Activated T-cell treated with anti-CD3 and anti-CD28 coated beads, Interleukin-2, amount 50 U/mL, for 48 hours (primary cell): Measurements from ENCODE around the gene PSRC1.

ENCODE experiments used
- DNase-seq, 2 experiments: peaks; one replicate each; pipeline ENCODE4 v3.0.0-alpha.2; 2020

PSRC1 gene

DNA sequence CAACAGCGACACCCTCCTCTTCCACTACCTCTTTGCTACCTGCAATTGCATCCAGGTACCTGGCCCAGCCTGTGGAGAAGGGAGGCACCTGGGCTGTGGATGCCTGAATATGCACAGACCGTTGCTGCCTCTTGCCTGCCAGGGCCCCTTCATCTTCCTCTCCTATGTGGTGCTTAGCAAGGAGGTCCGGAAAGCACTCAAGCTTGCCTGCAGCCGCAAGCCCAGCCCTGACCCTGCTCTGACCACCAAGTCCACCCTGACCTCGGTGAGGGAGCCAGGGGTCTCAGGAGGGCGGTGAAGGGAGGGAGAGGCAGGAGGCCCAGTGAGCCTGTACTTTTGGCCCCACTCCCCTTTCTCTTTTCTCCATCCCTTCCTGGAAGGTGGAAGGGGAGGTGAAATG lies 11.5 kb downstream of the PSRC1 start:
- no peak for DNase-seq

GRCh38 chr1:109270623-109271317 lies 12.2 kb downstream of the PSRC1 start:
- no peak for DNase-seq

DNA sequence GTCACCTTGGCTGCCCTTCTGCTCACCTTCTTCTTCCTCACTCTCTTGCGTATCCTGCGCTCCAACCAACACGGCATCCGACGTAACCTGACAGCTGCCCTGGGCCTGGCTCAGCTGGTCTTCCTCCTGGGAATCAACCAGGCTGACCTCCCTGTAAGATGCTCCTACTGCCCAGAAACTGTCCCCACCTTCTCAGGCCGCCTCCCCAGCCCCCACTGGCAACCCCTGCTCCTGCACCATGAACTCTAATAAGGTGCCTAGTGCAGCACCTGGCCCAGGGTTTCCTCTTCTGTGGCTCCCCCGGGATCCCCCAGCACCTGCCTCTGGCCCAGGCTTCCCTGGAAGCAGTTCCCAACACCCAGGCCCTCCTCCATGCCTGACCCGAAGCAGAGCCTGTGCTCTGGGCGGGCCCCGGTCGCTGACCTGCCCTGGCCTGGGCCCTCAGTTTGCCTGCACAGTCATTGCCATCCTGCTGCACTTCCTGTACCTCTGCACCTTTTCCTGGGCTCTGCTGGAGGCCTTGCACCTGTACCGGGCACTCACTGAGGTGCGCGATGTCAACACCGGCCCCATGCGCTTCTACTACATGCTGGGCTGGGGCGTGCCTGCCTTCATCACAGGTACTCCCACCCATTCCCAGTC lies 12.8 kb downstream of the PSRC1 start:
- no peak for DNase-seq

DNA sequence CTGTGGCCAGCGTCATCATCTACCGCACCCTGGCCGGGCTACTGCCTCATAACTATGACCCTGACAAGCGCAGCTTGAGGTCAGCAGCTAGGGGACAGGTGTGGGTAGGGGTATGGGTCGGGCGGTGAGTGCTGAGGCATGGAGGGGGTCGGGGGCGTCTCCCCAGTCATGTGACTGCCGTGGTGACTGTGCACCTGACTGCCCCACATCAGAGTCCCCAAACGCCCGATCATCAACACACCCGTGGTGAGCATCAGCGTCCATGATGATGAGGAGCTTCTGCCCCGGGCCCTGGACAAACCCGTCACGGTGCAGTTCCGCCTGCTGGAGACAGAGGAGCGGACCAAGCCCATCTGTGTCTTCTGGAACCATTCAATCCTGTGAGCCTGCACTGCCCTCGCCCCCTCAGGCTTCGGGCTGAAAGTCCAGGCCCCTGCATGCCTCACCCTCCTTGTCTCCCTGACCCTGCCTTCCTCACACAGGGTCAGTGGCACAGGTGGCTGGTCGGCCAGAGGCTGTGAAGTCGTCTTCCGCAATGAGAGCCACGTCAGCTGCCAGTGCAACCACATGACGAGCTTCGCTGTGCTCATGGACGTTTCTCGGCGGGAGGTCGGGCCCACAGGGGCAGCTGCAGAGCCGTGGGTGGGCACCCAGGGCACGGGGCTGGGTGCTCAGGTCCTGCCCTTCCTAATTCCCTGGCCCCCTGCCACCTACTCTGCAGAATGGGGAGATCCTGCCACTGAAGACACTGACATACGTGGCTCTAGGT lies 13.5 kb downstream of the PSRC1 start:
- DNase-seq = no peak

DNA sequence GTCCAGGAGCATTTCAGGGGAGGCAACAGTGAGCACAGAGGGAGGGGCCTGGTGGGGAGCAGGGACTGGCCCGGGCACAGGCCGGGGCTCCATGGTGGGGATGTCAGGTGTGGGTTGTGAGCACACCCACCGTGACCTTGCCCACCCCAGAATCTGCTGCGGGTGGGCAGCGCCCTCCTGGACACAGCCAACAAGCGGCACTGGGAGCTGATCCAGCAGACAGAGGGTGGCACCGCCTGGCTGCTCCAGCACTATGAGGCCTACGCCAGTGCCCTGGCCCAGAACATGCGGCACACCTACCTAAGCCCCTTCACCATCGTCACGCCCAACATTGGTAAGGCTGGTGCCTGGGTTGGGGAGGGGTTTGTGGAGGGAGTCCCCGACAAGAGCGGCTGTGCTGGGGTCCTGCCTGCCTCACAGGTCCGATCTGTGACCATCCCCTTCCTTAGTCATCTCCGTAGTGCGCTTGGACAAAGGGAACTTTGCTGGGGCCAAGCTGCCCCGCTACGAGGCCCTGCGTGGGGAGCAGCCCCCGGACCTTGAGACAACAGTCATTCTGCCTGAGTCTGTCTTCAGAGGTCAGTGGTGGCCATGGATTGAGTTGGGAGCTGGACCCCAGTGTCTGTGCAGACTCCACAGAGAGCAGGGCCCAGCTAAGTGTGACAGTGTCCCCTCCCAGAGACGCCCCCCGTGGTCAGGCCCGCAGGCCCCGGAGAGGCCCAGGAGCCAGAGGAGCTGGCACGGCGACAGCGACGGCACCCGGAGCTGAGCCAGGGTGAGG lies 14.3 kb downstream of the PSRC1 start:
- no peak for DNase-seq

DNA sequence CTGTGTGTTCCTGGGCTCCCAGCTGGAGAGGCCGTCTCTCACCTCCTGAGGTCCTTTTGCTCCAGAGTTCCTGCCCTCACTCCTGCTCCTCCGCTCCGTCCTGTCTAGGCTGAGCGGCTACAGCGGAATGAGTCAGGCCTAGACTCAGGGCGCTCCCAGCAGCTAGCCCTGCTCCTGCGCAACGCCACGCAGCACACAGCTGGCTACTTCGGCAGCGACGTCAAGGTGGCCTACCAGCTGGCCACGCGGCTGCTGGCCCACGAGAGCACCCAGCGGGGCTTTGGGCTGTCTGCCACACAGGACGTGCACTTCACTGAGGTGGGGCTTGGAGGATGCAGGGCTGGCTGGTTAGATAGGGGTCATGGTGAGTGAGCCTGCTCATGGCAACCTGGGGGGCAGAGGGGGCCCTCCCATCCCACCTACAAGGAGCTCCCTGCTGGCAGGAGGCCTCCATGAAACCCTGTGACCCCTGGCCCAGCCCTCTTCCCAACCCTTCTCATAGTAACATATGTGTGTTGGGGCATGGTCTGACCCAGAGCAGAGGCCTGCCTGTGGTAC lies 15.1 kb downstream of the PSRC1 start:
- no peak for DNase-seq

- DNase-seq = no peak
Observed at GRCh38 chr1:109266965-109267364, 16.0 kb downstream of the PSRC1 start.

- no peak for DNase-seq
Observed at GRCh38 chr1:109265741-109266330, 17.1 kb downstream of the PSRC1 start.

DNA sequence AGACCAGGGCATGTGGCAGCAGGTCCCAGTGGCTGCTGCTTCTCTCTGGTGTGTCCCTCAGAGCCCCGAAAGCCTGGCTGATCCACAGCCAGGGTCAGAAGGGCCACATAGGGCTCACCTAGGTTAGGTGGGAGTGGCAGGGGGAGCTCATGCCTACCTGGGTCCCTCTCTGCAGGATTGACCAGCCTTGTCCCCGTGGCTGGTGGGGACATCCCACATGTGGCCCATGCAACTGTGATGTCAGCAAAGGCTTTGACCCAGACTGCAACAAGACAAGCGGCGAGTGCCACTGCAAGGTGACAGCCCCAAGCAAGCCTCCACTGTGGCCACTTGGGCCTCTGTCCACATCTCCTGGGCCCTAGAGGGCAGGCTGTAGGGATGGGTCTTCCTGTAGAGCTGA lies 17.9 kb downstream of the PSRC1 start:
- DNase-seq = no peak

DNA sequence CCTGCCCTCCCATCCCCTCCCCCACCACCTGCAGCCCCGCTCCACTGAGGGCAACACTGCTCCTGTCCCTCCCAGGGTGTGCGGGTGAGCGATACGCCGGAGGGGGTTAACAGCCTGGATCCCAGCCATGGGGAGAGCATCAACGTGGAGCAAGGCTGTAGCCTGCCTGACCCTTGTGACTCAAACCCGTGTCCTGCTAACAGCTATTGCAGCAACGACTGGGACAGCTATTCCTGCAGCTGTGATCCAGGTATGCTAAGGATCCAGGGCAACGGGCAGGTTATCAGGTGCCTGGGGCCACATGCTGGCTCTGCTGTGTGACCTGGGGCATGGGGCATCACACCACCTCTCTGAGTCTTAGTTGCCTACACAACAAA lies 18.6 kb downstream of the PSRC1 start:
- DNase-seq = no peak

GRCh38 chr1:109263597-109264378 lies 19.2 kb downstream of the PSRC1 start:
- peak; percentile 91 to 92 for DNase-seq

DNA sequence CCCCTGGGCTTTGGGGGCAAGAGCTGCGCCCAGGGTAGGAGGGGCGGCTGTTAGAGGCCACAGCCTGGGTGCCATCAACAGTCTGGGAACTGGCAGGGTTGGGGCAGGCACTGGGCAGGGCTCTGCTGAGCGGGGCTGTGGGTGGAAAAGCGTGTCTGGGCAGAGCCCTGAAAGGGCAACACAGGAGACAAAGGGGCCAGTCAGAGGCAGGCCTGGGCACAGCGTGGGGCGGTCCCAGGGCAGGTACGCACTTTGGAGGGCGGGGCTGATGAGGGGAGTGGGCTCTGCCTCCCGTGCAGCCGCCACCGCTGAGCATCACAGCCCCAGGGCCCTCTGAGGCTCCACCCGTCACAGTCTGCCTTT lies 19.7 kb downstream of the PSRC1 start:
- peak in 1 of 2 experiments; percentile 32 for DNase-seq

DNA sequence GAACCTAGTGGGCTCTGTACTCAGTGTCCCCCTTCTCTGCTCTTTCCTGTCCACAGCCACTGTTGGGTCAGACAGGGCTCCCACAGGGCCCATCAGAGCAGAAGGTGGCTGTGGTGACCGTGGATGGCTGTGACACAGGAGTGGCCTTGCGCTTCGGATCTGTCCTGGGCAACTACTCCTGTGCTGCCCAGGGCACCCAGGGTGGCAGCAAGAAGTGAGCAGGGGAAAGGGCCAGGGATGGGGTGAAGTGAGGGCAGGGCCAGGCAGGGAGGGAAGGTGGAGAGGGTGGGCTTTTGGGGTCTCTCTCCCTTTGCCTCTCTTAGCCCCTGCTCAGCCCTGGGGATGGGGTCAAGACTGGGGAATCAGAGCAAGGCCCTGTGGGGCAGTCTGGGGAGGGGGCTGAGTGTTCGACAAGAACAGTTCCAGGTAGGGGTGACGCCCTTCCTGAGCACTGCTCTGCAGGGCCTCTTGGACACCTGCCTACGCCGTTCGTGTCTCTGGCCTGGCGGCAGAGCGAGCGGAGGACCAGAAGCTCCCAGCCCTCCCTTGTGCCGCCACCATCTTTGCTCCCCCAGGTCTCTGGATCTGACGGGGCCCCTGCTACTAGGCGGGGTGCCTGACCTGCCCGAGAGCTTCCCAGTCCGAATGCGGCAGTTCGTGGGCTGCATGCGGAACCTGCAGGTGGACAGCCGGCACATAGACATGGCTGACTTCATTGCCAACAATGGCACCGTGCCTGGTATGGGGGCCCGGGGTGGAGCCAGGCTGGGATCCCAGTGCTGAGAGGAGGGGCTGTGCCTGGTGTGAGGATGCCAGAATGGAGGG lies 20.5 kb downstream of the PSRC1 start:
- DNase-seq = no peak

DNA sequence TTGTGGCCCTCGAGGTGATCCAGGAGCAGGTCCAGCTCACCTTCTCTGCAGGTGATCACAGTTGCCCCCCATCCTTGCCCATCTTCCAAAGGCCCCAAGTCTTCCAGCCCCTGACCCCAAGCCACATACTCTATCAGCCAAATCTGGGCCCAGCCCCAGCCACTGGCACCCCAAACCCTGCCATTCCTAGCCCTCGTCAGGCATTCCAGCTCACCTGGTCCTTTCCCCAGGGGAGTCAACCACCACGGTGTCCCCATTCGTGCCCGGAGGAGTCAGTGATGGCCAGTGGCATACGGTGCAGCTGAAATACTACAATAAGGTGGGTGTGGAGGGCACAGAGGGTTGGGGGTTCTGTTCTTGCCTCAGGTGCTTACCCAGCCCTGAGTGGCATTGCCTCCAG lies 21.4 kb downstream of the PSRC1 start:
- no peak for DNase-seq

DNA sequence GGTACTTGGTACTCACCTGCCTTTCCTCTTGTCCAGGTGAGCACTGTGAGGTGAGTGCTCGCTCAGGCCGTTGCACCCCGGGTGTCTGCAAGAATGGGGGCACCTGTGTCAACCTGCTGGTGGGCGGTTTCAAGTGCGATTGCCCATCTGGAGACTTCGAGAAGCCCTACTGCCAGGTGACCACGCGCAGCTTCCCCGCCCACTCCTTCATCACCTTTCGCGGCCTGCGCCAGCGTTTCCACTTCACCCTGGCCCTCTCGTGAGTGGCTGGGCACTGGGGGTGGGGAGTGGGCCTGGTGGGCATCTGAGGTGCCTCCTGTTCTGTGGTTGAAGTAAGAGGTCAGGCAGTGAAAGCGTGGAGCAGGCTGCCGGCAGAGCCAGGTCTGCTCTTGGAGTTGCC lies 21.9 kb downstream of the PSRC1 start:
- DNase-seq = no peak

DNA sequence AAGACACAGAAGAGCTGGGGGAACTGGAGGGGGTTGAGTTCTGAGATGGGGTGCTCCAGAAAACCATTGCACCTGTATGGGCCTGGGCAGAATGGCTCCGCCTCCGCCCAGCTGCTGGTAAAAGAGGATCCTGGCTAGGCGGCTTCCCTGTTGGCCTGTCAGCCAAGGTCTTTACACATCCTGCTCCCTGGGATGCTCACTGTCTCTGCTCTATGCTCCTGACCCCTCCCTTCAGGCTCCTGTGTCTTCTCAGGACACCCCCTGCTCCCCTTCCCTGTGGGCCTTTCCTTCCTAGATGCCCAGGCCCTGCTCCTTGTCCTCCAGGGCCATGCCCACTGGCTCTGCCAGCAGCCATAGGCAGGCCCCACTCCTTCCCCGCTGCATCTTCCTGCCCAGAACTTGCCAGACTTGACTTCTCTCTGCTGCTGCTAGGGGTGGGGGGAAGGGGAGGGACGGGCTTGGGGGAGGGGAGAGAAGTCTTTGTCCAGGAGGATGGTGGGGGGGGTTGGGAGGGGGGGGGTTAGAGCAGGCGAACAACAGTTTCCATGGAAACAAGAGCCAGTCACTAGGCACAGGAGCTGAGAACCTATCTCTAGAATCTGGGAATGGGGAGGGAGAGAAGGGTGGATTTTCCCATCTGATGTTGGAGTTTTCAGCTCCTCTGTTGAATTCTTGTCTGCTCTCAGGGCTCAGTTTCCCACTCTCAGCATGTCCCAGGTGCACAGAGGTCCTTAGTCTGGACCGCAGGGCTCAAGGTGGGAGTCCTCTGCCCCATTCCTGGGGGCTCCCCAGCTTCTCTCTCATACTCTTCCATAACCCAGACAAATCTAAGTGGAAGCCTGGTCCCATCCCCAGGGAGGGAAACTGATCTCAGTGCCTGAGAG lies 23.0 kb downstream of the PSRC1 start:
- DNase-seq = no peak

GRCh38 chr1:109258481-109259466 lies 24.2 kb downstream of the PSRC1 start:
- DNase-seq = no peak

DNA sequence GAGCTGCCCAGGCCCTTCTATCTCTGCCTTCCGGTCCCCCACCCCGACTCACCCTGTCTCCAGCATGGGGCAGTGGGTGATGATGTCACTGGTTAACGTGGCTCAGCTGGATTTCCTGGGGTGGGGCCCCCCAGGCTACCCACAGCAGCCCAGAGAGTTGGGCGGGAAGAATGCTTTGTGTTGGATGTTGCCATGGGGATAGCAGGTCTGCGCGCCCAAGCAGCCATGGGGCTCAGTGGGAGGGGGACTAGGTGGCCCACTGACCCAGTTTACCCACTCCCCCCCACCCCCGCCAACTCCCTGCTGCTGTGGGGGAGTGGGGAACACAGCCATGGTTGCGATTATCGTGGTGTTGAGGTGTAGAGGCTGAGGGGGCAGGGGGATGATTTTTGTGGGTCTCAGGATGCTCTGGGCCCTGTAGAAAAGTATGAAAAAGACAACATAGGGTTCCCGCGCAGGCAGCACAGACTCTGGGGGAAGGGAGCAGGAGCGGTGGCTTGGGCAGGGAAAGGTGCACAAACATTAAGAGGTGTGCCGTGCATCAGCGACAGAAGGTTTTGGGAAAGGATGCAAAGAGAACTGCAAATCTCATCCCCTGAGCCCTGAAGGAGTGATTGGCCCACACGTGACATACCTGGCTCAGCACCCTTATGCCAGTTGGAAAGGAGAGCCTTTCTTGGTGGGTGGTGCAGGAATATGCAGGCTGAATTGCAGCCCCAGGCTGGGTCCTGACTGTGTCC lies 25.1 kb downstream of the PSRC1 start:
- DNase-seq = no peak
